Left ventricle myocardium inferior (tissue), 1 donor: Measurements from ENCODE around the gene HRK. TPM values are rescaled to one million over a fixed set of nuclear protein-coding genes. Genes with fewer than 3 reads are reported as not detected.

Experiments
- DNase-seq: peaks from one replicate; pipeline ENCODE4 v3.0.0-alpha.2; 2020
- H3K27ac ChIP-seq: fragments of 200-600 bp; replicated peaks from 2 replicates; pipeline ENCODE4 v1.8.0; 2021
- H3K27me3 ChIP-seq: fragments of 200-600 bp; 2 replicates; pipeline ENCODE4 v1.8.0; 2021; ENCODE audit warnings: low read depth
- H3K36me3 ChIP-seq: fragments of 200-600 bp; 2 replicates; pipeline ENCODE4 v1.8.0; 2021
- H3K4me1 ChIP-seq: fragments of 200-600 bp; 2 replicates; pipeline ENCODE4 v1.8.0; 2021
- H3K4me3 ChIP-seq: fragments of 200-600 bp; 2 replicates; pipeline ENCODE4 v1.8.0; 2021; ENCODE audit warnings: mild to moderate bottlenecking, moderate library complexity
- H3K9me3 ChIP-seq: fragments of 200-600 bp; replicated peaks from 2 replicates; pipeline ENCODE4 v1.8.0; 2021
- intact Hi-C: fragments of 100-400 bp; cut with micrococcal nuclease; formaldehyde crosslinking; loops from one replicate; pipeline ENCODE4 v1.11.0; 2022
- total RNA-seq: library from RNA; stranded (reverse); fragmentation: NEBNext Ultra II Directional; extraction: Animal tissue kit (Norgen Biotek cat#: 25700); gene quantifications from one replicate; pipeline ENCODE4 v1.2.1, GENCODE V29; 2021
- TF ChIP-seq, protein P1 (sequence below): fragments of 200-600 bp; IDR thresholded peaks from 2 replicates; pipeline ENCODE4 v1.8.0; 2021; ENCODE audit warnings: antibody characterized with exemption, mild to moderate bottlenecking, borderline replicate concordance
- donor health status: DM: no; HTN: yes; CAD: no; lungs with severe emphysema.

The HRK gene
- total RNA-seq, 1 donor from 2014 or later: 0.77 TPM

DNA sequence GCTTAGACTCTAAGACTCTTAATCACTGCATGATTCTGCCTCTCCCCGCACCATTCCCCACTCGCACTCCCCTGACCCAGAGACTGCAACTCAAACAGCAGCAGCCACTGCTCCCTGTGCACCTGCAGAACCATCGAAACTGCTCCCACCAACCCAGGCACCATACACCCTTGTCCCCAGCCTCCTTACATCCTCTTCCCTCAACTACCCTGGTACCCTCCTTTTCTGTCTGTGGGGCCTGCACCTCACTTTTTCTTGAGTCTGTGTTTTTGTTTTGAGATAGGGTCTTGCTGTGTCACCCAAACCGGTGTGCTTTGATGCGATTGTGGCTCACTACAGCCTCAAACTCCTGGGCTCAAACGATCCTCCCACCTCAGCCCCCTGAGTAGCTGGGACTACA, 73.7 kb downstream of the HRK start:
- Histone ChIP-seq H3K36me3 (no peaks in the 10 kb centered on the region), H3K9me3 (no peaks in the 10 kb centered on the region), H3K27ac (no peak overlapping the region), H3K4me1 (no peaks in the 10 kb centered on the region), H3K4me3 (no peak overlapping the region), H3K27me3 (no peaks in the 10 kb centered on the region)
- intact Hi-C loops: no loop called here
- TF ChIP-seq, protein P1, sequence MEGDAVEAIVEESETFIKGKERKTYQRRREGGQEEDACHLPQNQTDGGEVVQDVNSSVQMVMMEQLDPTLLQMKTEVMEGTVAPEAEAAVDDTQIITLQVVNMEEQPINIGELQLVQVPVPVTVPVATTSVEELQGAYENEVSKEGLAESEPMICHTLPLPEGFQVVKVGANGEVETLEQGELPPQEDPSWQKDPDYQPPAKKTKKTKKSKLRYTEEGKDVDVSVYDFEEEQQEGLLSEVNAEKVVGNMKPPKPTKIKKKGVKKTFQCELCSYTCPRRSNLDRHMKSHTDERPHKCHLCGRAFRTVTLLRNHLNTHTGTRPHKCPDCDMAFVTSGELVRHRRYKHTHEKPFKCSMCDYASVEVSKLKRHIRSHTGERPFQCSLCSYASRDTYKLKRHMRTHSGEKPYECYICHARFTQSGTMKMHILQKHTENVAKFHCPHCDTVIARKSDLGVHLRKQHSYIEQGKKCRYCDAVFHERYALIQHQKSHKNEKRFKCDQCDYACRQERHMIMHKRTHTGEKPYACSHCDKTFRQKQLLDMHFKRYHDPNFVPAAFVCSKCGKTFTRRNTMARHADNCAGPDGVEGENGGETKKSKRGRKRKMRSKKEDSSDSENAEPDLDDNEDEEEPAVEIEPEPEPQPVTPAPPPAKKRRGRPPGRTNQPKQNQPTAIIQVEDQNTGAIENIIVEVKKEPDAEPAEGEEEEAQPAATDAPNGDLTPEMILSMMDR: no peak
- DNase-seq: no peak

DNA sequence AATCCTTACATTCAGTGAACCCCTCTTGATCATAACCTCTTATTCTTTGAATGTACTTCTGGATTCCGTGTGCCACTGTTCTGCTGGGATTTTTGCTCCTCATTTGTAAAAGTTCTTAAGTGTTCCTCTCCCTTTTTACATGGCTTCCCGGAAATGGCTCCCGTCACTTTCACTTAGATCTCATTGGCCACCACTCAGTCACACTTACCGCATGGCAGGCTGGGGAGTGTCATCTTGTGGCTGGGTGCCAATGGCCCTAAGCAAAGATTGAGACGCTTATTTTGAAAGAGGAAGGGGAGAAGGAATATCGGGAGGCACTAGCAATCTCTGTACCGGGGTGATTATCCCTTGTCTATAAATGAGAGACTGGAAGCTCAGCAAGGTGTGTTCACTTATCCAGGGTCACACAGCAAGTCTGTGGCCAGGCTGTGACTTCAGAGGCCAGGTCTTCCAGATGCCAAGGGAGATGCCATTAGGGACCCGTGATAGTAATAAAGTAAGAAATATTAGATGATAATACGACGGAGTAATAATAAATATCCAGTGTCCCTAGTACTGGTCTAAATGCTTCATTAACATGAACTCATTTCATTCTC, 74.3 kb downstream of the HRK start:
- Histone ChIP-seq H3K36me3 (no peaks in the 10 kb centered on the region), H3K4me3 (no peak overlapping the region), H3K27ac (no peak overlapping the region), H3K9me3 (no peaks in the 10 kb centered on the region), H3K4me1 (no peaks in the 10 kb centered on the region), H3K27me3 (no peaks in the 10 kb centered on the region)
- TF ChIP-seq, protein P1: no peak
- DNase-seq: no peak
- intact Hi-C loops: no loop called here

Other genes with a start within 250 kb of the HRK start
- 11.0 TPM for gene SPRING1, start 143.4 kb downstream of the HRK start, total RNA-seq
- gene RNFT2, start 143.1 kb downstream of the HRK start, total RNA-seq: 0.66 TPM
- 8.5 TPM for gene FBXW8, start 29.5 kb upstream of the HRK start, total RNA-seq
- gene TESC, start 218.0 kb upstream of the HRK start, total RNA-seq: 92.1 TPM